Measurements from ENCODE around the gene LRMDA. TPM values are rescaled to one million over a fixed set of nuclear protein-coding genes. Genes with fewer than 3 reads are reported as not detected.

LRMDA gene
- total RNA-seq, 3 donors from 2014 or later (not counting 1 experiment from before 2014, with no cell fraction given): 1.4 to 2.4 (median 2.1) TPM

DNA sequence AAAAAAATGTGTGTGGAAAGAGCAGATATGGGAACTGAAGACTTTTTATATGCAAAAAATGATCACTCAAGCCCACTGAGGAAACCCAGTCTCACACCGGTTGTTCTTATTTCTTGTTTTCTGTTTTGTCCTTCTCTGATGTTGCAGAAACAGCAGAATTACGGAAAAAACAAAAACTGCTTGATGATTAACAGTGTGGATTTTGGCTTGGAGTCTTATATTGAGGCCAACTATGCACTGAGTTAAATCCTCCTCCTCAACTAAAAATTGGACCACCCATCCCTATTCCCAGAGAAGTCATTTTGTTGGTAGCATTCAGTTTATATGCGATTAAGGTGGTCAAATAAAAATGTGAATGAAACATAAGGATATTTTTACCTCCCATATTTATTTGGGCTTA lies 246.1 kb downstream of the LRMDA start:
- intact Hi-C loops (cut with micrococcal nuclease): no loop called here
- no peak overlapping the region for H3K27ac Mint-ChIP-seq
- ATAC-seq (no peak), DNase-seq (no peak)
- H3K9me3 ChIP-seq (ENCODE audit: control insufficient read depth, insufficient read depth, low read length): no peaks in the 10 kb centered on the region
- no peaks in the 10 kb centered on the region for H3K27me3 ChIP-seq (ENCODE audit: control insufficient read depth, insufficient read depth, low read length)
- H3K4me3 ChIP-seq (ENCODE audit: low read length): no peak overlapping the region
- no peaks in the 10 kb centered on the region for H3K36me3 ChIP-seq (ENCODE audit: control insufficient read depth, insufficient read depth, low read length)
- H3K36me3 Mint-ChIP-seq: no peaks in the 10 kb centered on the region
- H3K27me3 Mint-ChIP-seq (ENCODE audit: low read depth in 2 of 2): peaks cover 0 to 4% of the 10 kb centered on the region in 2 donors
- no peak overlapping the region for H3K27ac ChIP-seq (ENCODE audit: low read length)
- H3K4me1 Mint-ChIP-seq: no peaks in the 10 kb centered on the region
- TF ChIP-seq, protein P1, sequence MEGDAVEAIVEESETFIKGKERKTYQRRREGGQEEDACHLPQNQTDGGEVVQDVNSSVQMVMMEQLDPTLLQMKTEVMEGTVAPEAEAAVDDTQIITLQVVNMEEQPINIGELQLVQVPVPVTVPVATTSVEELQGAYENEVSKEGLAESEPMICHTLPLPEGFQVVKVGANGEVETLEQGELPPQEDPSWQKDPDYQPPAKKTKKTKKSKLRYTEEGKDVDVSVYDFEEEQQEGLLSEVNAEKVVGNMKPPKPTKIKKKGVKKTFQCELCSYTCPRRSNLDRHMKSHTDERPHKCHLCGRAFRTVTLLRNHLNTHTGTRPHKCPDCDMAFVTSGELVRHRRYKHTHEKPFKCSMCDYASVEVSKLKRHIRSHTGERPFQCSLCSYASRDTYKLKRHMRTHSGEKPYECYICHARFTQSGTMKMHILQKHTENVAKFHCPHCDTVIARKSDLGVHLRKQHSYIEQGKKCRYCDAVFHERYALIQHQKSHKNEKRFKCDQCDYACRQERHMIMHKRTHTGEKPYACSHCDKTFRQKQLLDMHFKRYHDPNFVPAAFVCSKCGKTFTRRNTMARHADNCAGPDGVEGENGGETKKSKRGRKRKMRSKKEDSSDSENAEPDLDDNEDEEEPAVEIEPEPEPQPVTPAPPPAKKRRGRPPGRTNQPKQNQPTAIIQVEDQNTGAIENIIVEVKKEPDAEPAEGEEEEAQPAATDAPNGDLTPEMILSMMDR (IDR thresholded peaks at IDR 0.05): no peak
- H3K9me3 Mint-ChIP-seq: no peaks in the 10 kb centered on the region
- H3K4me3 Mint-ChIP-seq: no peak overlapping the region
- WGBS (ENCODE audit: insufficient coverage): 96% methylated on average over 2 of the region's 3 CpGs
- no peaks in the 10 kb centered on the region for H3K4me1 ChIP-seq (ENCODE audit: control insufficient read depth, insufficient read depth, low read length)

GRCh38 chr10:75678527-75678926 lies 247.1 kb downstream of the LRMDA start:
- Histone ChIP-seq H3K27ac (ENCODE audit: low read length) (no peak overlapping the region), H3K27me3 (ENCODE audit: control insufficient read depth, insufficient read depth, low read length) (no peaks in the 10 kb centered on the region), H3K4me1 (ENCODE audit: control insufficient read depth, insufficient read depth, low read length) (no peaks in the 10 kb centered on the region), H3K4me3 (ENCODE audit: low read length) (no peak overlapping the region), H3K9me3 (ENCODE audit: control insufficient read depth, insufficient read depth, low read length) (no peaks in the 10 kb centered on the region), H3K36me3 (ENCODE audit: control insufficient read depth, insufficient read depth, low read length) (no peaks in the 10 kb centered on the region)
- WGBS (ENCODE audit: insufficient coverage): 80% methylated on average over 4 of the region's 4 CpGs
- intact Hi-C loops (cut with micrococcal nuclease): no loop called here
- no peaks in the 10 kb centered on the region for H3K4me1 Mint-ChIP-seq
- no peak overlapping the region for H3K4me3 Mint-ChIP-seq
- H3K9me3 Mint-ChIP-seq: no peaks in the 10 kb centered on the region
- peaks cover 0 to 4% of the 10 kb centered on the region in 2 donors for H3K27me3 Mint-ChIP-seq (ENCODE audit: low read depth in 2 of 2)
- H3K27ac Mint-ChIP-seq: no peak overlapping the region
- H3K36me3 Mint-ChIP-seq: no peaks in the 10 kb centered on the region
- DNase-seq (no peak), ATAC-seq (no peak)
- TF ChIP-seq, protein P1 (IDR thresholded peaks at IDR 0.05): no peak

- H3K4me1 Mint-ChIP-seq: no peaks in the 10 kb centered on the region
- no peak overlapping the region for H3K27ac ChIP-seq (ENCODE audit: low read length)
- H3K4me1 ChIP-seq (ENCODE audit: control insufficient read depth, insufficient read depth, low read length): no peaks in the 10 kb centered on the region
- ATAC-seq (no peak), DNase-seq (no peak)
- H3K9me3 Mint-ChIP-seq: no peaks in the 10 kb centered on the region
- TF ChIP-seq, protein P1 (IDR thresholded peaks at IDR 0.05): no peak
- WGBS (ENCODE audit: insufficient coverage): 33% methylated on average over 1 of the region's 2 CpGs
- H3K4me3 Mint-ChIP-seq: no peak overlapping the region
- peaks cover 0 to 1% of the 10 kb centered on the region in 2 donors for H3K27me3 Mint-ChIP-seq (ENCODE audit: low read depth in 2 of 2)
- no peak overlapping the region for H3K4me3 ChIP-seq (ENCODE audit: low read length)
- no peaks in the 10 kb centered on the region for H3K9me3 ChIP-seq (ENCODE audit: control insufficient read depth, insufficient read depth, low read length)
- H3K36me3 ChIP-seq (ENCODE audit: control insufficient read depth, insufficient read depth, low read length): no peaks in the 10 kb centered on the region
- H3K36me3 Mint-ChIP-seq: no peaks in the 10 kb centered on the region
- no peaks in the 10 kb centered on the region for H3K27me3 ChIP-seq (ENCODE audit: control insufficient read depth, insufficient read depth, low read length)
- intact Hi-C loops (cut with micrococcal nuclease): no loop called here
- no peak overlapping the region for H3K27ac Mint-ChIP-seq
Measured at GRCh38 chr10:75679536-75679935, 248.1 kb downstream of the LRMDA start.

DNA sequence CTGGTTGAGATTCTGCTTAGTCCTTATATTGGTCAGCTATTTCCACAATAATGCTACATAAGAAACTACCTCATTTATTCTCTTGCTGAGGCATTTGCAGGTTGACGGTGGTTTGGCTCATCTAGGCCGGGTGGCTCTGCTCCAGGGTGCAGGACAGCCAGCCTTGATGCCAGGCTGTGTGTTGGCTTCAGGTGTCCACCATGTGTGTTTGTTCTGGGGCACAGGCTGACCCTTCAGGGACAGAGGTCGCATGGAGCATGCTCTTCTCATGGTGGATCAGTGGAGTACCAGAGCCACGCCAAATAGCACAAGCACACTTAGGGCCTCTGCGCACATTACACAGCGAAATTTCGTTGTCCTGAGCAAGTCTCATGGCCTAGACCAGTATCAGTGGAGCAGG lies 249.9 kb downstream of the LRMDA start:
- Mint-ChIP-seq H3K4me3 (no peak overlapping the region), H3K36me3 (no peaks in the 10 kb centered on the region), H3K27me3 (ENCODE audit: low read depth in 2 of 2) (no peaks in the 10 kb centered on the region), H3K4me1 (no peaks in the 10 kb centered on the region), H3K27ac (no peak overlapping the region), H3K9me3 (no peaks in the 10 kb centered on the region)
- 90% methylated on average over 7 of the region's 7 CpGs for WGBS (ENCODE audit: insufficient coverage)
- Histone ChIP-seq H3K27ac (ENCODE audit: low read length) (no peak overlapping the region), H3K36me3 (ENCODE audit: control insufficient read depth, insufficient read depth, low read length) (no peaks in the 10 kb centered on the region), H3K4me3 (ENCODE audit: low read length) (no peak overlapping the region), H3K27me3 (ENCODE audit: control insufficient read depth, insufficient read depth, low read length) (no peaks in the 10 kb centered on the region), H3K9me3 (ENCODE audit: control insufficient read depth, insufficient read depth, low read length) (no peaks in the 10 kb centered on the region), H3K4me1 (ENCODE audit: control insufficient read depth, insufficient read depth, low read length) (no peaks in the 10 kb centered on the region)
- intact Hi-C loops (cut with micrococcal nuclease): no loop called here
- DNase-seq (no peak), ATAC-seq (no peak)
- TF ChIP-seq, protein P1 (IDR thresholded peaks at IDR 0.05): no peak

All from natural killer cell (primary cell).